ENCODE results near the gene FZR1.

GRCh38 chr19:3506384-3507340, 551 bp downstream of the FZR1 start:
- TF ChIP-seq CEBPB (IDR thresholded peaks at IDR 0.05; ENCODE audit: low read depth, low read length): no peak
- TF ChIP-seq CTCF (conservative IDR thresholded peaks at IDR 0.05; ENCODE audit: low read depth, low read length): no peak
- TF ChIP-seq POLR2A (IDR thresholded peaks at IDR 0.05; ENCODE audit: low read depth, low read length): peak; percentile 80; the same call in 1 of the 2 replicates
- no peak for TF ChIP-seq SMC3 (IDR thresholded peaks at IDR 0.05; ENCODE audit: low read depth, low read length)
- TF ChIP-seq MXI1 (IDR thresholded peaks at IDR 0.05; ENCODE audit: borderline replicate concordance, low read depth, low read length): no peak
- TF ChIP-seq MAFK (IDR thresholded peaks at IDR 0.05; ENCODE audit: low read depth, low read length): no peak
- TF ChIP-seq RAD21 (IDR thresholded peaks at IDR 0.05; ENCODE audit: low read length): no peak
- TF ChIP-seq RCOR1 (IDR thresholded peaks at IDR 0.05; ENCODE audit: insufficient replicate concordance, low read length): no peak
- no peak for TF ChIP-seq BHLHE40 (IDR thresholded peaks at IDR 0.05; ENCODE audit: low read depth, low read length)
- no peak for TF ChIP-seq FOS (IDR thresholded peaks at IDR 0.05; ENCODE audit: low read depth, low read length)
- TF ChIP-seq USF2 (IDR thresholded peaks at IDR 0.05; ENCODE audit: low read depth, low read length): no peak
- TF ChIP-seq RFX5 (IDR thresholded peaks at IDR 0.05; ENCODE audit: low read depth, low read length): no peak
- no peak for TF ChIP-seq ELK1 (IDR thresholded peaks at IDR 0.05; ENCODE audit: borderline replicate concordance, low read depth, low read length)
- TF ChIP-seq MAZ (IDR thresholded peaks at IDR 0.05; ENCODE audit: borderline replicate concordance, low read depth, low read length): no peak

All from IMR-90 (cell line).